IgD-negative memory B cell (primary cell): ENCODE results near the gene ARHGAP6. TPM values are rescaled to one million over a fixed set of nuclear protein-coding genes. Genes with fewer than 3 reads are reported as not detected.

ENCODE experiments used
- H3K27ac Mint-ChIP-seq, 3 donors: one replicate each; pipeline ENCODE4 v1.8.0; 2020 to 2022; ENCODE audit warnings: mild to moderate bottlenecking in 3 of 3, mixed read lengths in 3 of 3, moderate library complexity in 1 of 3
- H3K27me3 Mint-ChIP-seq: one replicate; pipeline ENCODE4 v1.8.0; 2021; ENCODE audit warnings: mixed read lengths
- H3K36me3 Mint-ChIP-seq: one replicate; pipeline ENCODE4 v1.8.0; 2020; ENCODE audit warnings: mild to moderate bottlenecking, mixed read lengths
- H3K4me1 Mint-ChIP-seq, 3 donors: one replicate each; pipeline ENCODE4 v1.8.0; 2020 to 2022; ENCODE audit warnings: mixed read lengths in 3 of 3, mild to moderate bottlenecking in 1 of 3
- H3K4me3 Mint-ChIP-seq, 4 donors: one replicate each; pipeline ENCODE4 v1.8.0; 2020 to 2022; ENCODE audit warnings: mild to moderate bottlenecking in 4 of 4, mixed read lengths in 4 of 4, moderate library complexity in 3 of 4
- H3K9me3 Mint-ChIP-seq, 3 donors: one replicate each; pipeline ENCODE4 v1.8.0; 2020 to 2021; ENCODE audit warnings: mixed read lengths in 3 of 3, mild to moderate bottlenecking in 1 of 3
- polyA plus RNA-seq: library from polyadenylated mRNA; unstranded; fragments of 300-500 nt; fragmentation: Illumina TruSeq; gene quantifications from one replicate; pipeline ENCODE4 v1.2.3, GENCODE V29; 2021

Gene ARHGAP6
- polyA plus RNA-seq, 1 donor from 2014 or later = 0.97 TPM

DNA sequence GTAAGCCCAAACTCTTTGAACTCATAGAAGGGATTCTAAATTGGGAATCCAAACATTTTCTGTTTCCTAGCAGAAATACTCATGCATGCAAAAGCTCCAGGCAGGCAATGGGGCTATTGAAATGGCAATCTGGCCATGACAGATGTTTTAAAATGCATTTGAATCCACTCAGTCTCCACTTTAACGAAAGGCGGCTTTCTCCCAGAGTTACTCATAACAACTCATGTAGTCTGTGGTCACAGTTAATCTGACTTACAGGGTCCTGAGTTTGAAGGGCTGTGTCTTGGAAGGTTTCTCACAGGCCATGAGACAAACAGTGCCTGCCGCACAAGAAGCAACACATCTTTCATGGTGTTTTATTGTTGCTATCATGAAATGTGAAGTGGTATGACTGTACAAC lies 186.8 kb downstream of the ARHGAP6 start:
- Mint-ChIP-seq H3K4me3 (no peak overlapping the region), H3K36me3 (no peaks in the 10 kb centered on the region), H3K27me3 (no peaks in the 10 kb centered on the region), H3K27ac (no peak overlapping the region), H3K9me3 (no peaks in the 10 kb centered on the region), H3K4me1 (no peaks in the 10 kb centered on the region)

DNA sequence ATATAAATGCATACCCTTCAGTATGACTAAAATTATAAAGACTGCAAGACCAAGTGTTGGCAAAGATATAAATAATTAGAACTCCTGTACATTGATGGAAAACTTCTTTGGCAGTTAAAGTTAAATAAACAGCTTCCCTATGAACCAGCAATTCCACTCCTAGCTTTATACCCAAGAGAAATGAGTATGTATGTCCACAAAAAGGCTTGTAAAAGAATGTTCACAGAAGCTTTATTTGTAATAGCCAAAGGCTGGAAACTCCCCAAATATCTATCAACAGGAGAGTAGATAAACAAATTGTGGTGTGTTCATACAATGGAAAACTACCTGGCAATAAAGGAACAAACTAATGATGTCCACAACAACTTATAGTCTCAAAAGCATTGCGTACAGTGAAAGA lies 187.7 kb downstream of the ARHGAP6 start:
- no peaks in the 10 kb centered on the region for H3K9me3 Mint-ChIP-seq
- H3K4me1 Mint-ChIP-seq = no peaks in the 10 kb centered on the region
- H3K36me3 Mint-ChIP-seq = no peaks in the 10 kb centered on the region
- H3K27me3 Mint-ChIP-seq = no peaks in the 10 kb centered on the region
- H3K4me3 Mint-ChIP-seq = no peak overlapping the region
- H3K27ac Mint-ChIP-seq = no peak overlapping the region

GRCh38 chrX:11474576-11474975 lies 191.1 kb downstream of the ARHGAP6 start:
- Mint-ChIP-seq H3K4me3 (no peak overlapping the region), H3K4me1 (no peaks in the 10 kb centered on the region), H3K27me3 (no peaks in the 10 kb centered on the region), H3K36me3 (no peaks in the 10 kb centered on the region), H3K9me3 (no peaks in the 10 kb centered on the region), H3K27ac (no peak overlapping the region)

DNA sequence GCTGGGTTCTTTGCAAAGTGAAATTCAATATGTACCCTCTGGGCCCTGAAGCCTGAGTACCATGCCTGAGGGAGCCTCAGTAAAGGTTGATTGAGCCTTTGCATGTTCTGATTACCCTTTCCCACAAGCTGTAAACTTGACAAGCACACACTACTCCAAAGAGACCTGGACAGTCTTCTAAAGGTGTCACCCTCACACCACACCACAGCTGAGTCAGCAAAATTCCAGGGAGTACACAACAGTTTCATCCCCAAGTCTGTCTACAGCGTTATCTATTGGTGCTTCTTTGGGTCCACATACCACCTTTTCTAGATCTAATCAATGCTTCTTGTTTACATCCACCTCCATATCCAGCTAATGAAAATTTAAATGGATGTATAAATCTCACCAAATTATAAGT lies 191.7 kb downstream of the ARHGAP6 start:
- Mint-ChIP-seq H3K4me3 (peak overlapping the region in 1 of 4 donors; percentile 17), H3K4me1 (no peaks in the 10 kb centered on the region), H3K9me3 (no peaks in the 10 kb centered on the region), H3K36me3 (no peaks in the 10 kb centered on the region), H3K27me3 (no peaks in the 10 kb centered on the region), H3K27ac (no peak overlapping the region)

DNA sequence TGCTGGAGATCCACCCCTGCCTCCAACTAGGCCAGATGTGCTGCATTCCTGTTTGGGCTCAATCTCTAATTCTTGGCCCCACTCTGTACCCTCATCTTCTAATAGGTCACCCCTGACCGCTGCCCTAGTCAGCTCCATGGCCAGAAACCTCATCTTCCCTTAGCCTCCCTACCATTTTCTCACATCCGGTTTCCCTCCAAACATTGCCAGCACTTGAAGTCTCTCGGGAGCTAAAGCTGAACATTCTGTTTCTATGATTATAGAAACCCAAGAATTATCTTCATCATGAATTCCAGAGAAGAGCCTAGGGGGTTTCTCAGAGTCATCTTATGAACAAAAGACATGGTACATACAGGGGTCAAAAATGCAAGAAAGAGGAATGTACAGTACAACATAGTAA lies 192.8 kb downstream of the ARHGAP6 start:
- Mint-ChIP-seq H3K36me3 (no peaks in the 10 kb centered on the region), H3K27me3 (no peaks in the 10 kb centered on the region), H3K27ac (peak overlapping the region in 1 of 3 donors; percentile 44), H3K9me3 (no peaks in the 10 kb centered on the region), H3K4me1 (no peaks in the 10 kb centered on the region), H3K4me3 (no peak overlapping the region)

GRCh38 chrX:11472381-11472780 lies 193.3 kb downstream of the ARHGAP6 start:
- H3K27ac Mint-ChIP-seq = no peak overlapping the region
- no peak overlapping the region for H3K4me3 Mint-ChIP-seq
- no peaks in the 10 kb centered on the region for H3K4me1 Mint-ChIP-seq
- no peaks in the 10 kb centered on the region for H3K36me3 Mint-ChIP-seq
- H3K9me3 Mint-ChIP-seq = peaks cover 0 to under 1% (median 0%) of the 10 kb centered on the region in 3 donors
- H3K27me3 Mint-ChIP-seq = peaks cover under 1% of the 10 kb centered on the region

DNA sequence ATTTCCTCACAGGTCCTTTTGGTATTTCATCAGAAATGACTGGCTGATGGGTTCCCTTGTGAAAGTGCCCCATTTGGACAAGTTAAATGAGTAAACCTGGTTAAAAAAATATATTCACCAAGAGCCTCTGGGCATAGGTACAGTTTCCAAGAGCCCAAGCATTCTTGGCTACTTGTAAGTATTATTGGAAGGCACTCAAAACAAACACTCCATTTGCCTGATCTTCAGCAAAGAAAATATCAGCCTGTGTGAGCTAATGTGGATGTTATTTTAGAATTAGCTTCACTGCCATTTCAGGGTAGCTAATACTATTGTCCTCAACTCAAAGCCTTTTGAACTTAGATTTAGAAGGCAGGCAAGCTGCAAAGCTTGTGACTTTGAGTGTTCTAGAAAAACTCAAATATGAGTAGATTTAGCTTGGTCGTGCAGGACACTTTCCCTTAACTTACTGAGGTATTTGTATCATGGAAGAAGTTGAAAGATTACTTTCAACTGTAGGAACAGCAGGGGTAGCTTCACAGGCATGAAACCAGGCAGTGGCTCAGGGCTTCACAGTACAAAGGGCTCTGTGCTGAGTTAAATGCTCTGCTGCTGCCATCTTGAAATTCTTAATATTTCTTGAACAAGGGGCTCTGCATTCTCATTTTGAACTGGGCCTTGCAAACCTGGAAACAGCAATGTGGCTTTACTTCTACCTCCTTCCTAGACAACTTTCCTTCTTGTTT lies 195.3 kb downstream of the ARHGAP6 start:
- H3K4me3 Mint-ChIP-seq = no peak overlapping the region
- H3K4me1 Mint-ChIP-seq = no peaks in the 10 kb centered on the region
- H3K9me3 Mint-ChIP-seq = peaks cover 0 to 2% (median 0%) of the 10 kb centered on the region in 3 donors
- peaks cover 8% of the 10 kb centered on the region for H3K27me3 Mint-ChIP-seq
- no peaks in the 10 kb centered on the region for H3K36me3 Mint-ChIP-seq
- H3K27ac Mint-ChIP-seq = no peak overlapping the region

DNA sequence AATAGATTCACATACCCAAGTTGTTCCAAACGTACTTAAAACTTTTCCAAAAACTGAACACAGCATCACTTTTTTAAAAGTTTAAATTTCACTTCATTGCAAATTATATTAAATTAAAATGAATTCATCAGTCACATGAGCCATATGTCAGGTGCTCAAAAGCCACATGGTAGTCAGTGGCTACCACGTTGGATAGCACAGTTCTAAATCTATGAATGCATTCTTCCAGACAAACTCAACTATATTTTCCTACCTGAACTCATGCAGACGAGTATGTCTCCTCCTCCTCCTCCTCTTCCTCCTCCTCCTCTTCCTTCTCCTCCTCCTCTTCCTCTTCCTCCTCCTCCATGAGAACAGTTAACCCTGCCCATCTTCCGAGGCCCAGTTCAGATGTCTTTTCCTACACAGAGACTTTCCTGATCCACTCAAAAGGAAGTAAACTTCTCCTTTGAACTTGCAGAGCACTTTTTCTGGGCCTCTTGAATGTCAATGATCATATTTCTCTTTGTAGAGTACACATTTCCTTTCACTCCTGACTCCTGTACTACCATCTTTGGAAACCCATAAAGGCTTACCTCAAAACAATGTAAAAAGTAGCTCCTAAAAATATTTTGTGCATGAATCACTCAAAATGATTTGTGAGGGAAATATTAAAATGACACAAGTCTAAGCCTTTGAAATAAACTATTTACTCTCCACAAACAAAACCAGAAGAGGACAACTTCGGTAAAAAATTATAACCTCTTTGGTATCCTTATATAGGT lies 199.9 kb downstream of the ARHGAP6 start:
- Mint-ChIP-seq H3K4me1 (no peaks in the 10 kb centered on the region), H3K27ac (peak overlapping the region in 1 of 3 donors; percentile 64), H3K27me3 (peaks cover 8% of the 10 kb centered on the region), H3K36me3 (no peaks in the 10 kb centered on the region), H3K9me3 (peaks cover 0 to 2% (median 0%) of the 10 kb centered on the region in 3 donors), H3K4me3 (no peak overlapping the region)

- H3K27me3 Mint-ChIP-seq = peaks cover 10% of the 10 kb centered on the region
- no peak overlapping the region for H3K27ac Mint-ChIP-seq
- H3K9me3 Mint-ChIP-seq = peaks cover 0 to 2% (median 0%) of the 10 kb centered on the region in 3 donors
These were observed 200.8 kb downstream of the ARHGAP6 start for GRCh38 chrX:11464836-11465463.

GRCh38 chrX:11464380-11464779 lies 201.3 kb downstream of the ARHGAP6 start:
- peaks cover 0 to 2% (median 0%) of the 10 kb centered on the region in 3 donors for H3K9me3 Mint-ChIP-seq
- H3K27ac Mint-ChIP-seq = no peak overlapping the region
- H3K4me1 Mint-ChIP-seq = no peaks in the 10 kb centered on the region
- no peaks in the 10 kb centered on the region for H3K36me3 Mint-ChIP-seq
- peaks cover 10% of the 10 kb centered on the region for H3K27me3 Mint-ChIP-seq
- H3K4me3 Mint-ChIP-seq = no peak overlapping the region

More at GRCh38 chrX:11464836-11465463, 200.8 kb downstream of the ARHGAP6 start:
- no peaks in the 10 kb centered on the region for H3K36me3 Mint-ChIP-seq
- H3K4me1 Mint-ChIP-seq = no peaks in the 10 kb centered on the region
- no peak overlapping the region for H3K4me3 Mint-ChIP-seq

DNA sequence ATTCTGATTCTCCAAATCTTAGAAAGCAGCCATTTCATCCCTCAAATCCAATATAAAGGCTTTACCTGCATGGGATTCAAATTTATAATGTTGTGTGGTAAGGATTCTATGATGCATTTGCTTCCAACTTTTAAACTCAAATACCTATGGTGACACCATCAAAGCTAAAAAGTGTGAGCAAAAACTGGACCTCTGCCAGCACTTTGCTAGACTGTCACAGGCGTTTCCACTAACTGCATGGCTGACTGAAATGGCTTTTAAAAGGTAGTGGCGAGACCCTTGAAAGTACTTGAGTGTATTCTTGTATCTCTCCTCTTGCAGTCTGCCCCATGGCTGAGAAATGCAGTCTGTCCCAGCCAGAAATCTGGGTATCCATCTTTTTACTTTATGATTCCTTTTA lies 203.1 kb downstream of the ARHGAP6 start:
- Mint-ChIP-seq H3K4me1 (no peaks in the 10 kb centered on the region), H3K9me3 (peaks cover 0 to 2% (median 0%) of the 10 kb centered on the region in 3 donors), H3K27ac (peak overlapping the region in 1 of 3 donors; percentile 7), H3K27me3 (peaks cover 10% of the 10 kb centered on the region), H3K36me3 (no peaks in the 10 kb centered on the region), H3K4me3 (no peak overlapping the region)

- Mint-ChIP-seq H3K36me3 (no peaks in the 10 kb centered on the region), H3K4me3 (no peak overlapping the region), H3K4me1 (no peaks in the 10 kb centered on the region), H3K9me3 (no peaks in the 10 kb centered on the region), H3K27me3 (peaks cover 7% of the 10 kb centered on the region), H3K27ac (no peak overlapping the region)
These were observed 203.6 kb downstream of the ARHGAP6 start for GRCh38 chrX:11462136-11462535.

- Mint-ChIP-seq H3K4me3 (no peak overlapping the region), H3K27ac (peak overlapping the region in 1 of 3 donors; percentile 69), H3K9me3 (no peaks in the 10 kb centered on the region), H3K36me3 (no peaks in the 10 kb centered on the region), H3K4me1 (no peaks in the 10 kb centered on the region), H3K27me3 (peaks cover 3% of the 10 kb centered on the region)
These were observed 204.3 kb downstream of the ARHGAP6 start for GRCh38 chrX:11461201-11462001.

GRCh38 chrX:11460347-11460746 lies 205.4 kb downstream of the ARHGAP6 start:
- Mint-ChIP-seq H3K27me3 (peaks cover 1% of the 10 kb centered on the region), H3K9me3 (no peaks in the 10 kb centered on the region), H3K4me1 (no peaks in the 10 kb centered on the region), H3K36me3 (no peaks in the 10 kb centered on the region), H3K27ac (no peak overlapping the region), H3K4me3 (no peak overlapping the region)

GRCh38 chrX:11458170-11458569 lies 207.6 kb downstream of the ARHGAP6 start:
- H3K4me3 Mint-ChIP-seq = no peak overlapping the region
- H3K36me3 Mint-ChIP-seq = no peaks in the 10 kb centered on the region
- H3K4me1 Mint-ChIP-seq = no peaks in the 10 kb centered on the region
- H3K9me3 Mint-ChIP-seq = no peaks in the 10 kb centered on the region
- peaks cover 1% of the 10 kb centered on the region for H3K27me3 Mint-ChIP-seq
- no peak overlapping the region for H3K27ac Mint-ChIP-seq
